ENCODE data around the gene PPP1R3F.

The PPP1R3F gene

DNA sequence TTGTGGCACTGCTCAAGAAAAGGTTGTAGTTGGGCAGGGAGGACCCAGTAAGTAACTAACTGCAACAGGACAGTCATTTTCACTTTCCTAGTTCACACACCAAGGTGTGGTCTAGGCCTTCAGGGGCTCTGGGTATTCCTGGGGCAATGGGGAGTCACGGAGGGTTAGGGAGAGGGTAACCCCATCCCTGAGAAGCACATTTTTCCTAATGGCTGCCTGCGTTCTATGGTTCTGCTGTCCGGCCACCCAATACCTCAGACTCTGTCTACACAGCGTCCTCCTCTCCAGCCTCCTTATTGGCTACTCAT is 937 bp upstream of the PPP1R3F start:
- peak overlapping the region; percentile 98 for H3K27ac ChIP-seq
- TF ChIP-seq ZFX (IDR thresholded peaks at IDR 0.05) (no peak), CTCF (conservative IDR thresholded peaks at IDR 0.05) (no peak)

DNA sequence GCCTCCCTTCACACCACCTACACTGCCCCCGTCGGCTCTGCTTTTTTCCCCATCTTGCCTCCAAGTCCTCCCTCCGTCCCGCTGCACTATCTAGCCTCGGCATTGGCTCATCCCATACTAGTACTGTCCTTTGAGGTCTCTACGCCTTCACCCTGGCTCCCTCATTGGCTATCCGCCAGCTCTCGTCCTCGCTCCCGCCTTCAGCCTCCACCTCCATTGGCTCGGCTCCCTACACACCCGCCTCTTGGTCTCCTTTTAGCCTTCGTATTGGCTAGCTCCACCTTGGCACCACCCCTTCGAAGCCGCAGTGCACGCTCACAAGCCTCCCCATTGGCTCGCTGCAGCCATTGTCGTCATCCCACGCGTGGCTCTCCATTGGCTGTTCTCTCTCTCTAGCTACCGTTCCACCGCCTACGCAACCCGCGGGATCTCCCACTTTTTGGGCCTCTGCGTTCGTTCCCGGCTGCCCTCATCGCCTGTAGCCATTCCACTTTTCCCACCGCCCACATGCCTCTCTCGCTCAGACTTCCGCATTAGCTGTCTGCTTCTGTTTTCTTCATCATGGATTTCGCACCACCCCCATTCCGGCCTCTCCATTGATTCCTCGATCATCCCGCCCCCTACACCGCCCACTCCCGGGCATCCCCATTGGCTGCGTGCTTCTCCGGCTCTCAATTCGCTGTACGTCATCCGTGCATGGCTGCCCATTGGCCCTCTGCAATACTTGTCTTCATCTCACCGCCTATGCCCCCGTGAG is 405 bp upstream of the PPP1R3F start:
- H3K27ac ChIP-seq, result peak overlapping the region; percentile 98
- TF ChIP-seq ZFX (IDR thresholded peaks at IDR 0.05) (no peak), CTCF (conservative IDR thresholded peaks at IDR 0.05) (no peak)

GRCh38 chrX:49270249-49270921 is 792 bp downstream of the PPP1R3F start:
- H3K27ac ChIP-seq, result peak overlapping the region; percentile 98
- TF ChIP-seq ZFX (IDR thresholded peaks at IDR 0.05) (no peak), CTCF (conservative IDR thresholded peaks at IDR 0.05) (no peak)

- peak overlapping the region; percentile 98 for H3K27ac ChIP-seq
- TF ChIP-seq ZFX (IDR thresholded peaks at IDR 0.05), result no peak
- TF ChIP-seq CTCF (conservative IDR thresholded peaks at IDR 0.05), result no peak
Measured at GRCh38 chrX:49271341-49271740, 1.7 kb downstream of the PPP1R3F start.

GRCh38 chrX:49272421-49272820 is 2.8 kb downstream of the PPP1R3F start:
- H3K27ac ChIP-seq, result peak overlapping the region; percentile 98; the same call in 1 of the 2 replicates
- TF ChIP-seq ZFX (IDR thresholded peaks at IDR 0.05), result no peak
- TF ChIP-seq CTCF (conservative IDR thresholded peaks at IDR 0.05), result no peak

GRCh38 chrX:49273181-49273727 is 3.7 kb downstream of the PPP1R3F start:
- TF ChIP-seq ZFX (IDR thresholded peaks at IDR 0.05) (no peak), CTCF (conservative IDR thresholded peaks at IDR 0.05) (no peak)
- H3K27ac ChIP-seq, result no peak overlapping the region

- TF ChIP-seq ZFX (IDR thresholded peaks at IDR 0.05) (no peak), CTCF (conservative IDR thresholded peaks at IDR 0.05) (no peak)
- H3K27ac ChIP-seq, result no peak overlapping the region
Measured at GRCh38 chrX:49276207-49276606, 6.6 kb downstream of the PPP1R3F start.
